HG03575 (cell line): ENCODE measurements around the gene DDC.
"Not testable (repeated sequence)": the region's sequence is repeated elsewhere in the genome, so short reads cannot be mapped to it uniquely, and the experiment has no call there.

Experiments
- ATAC-seq: cut with Tn5 transposase; IDR thresholded peaks from one replicate; pipeline ENCODE4 v1.9.1; 2021; ENCODE audit not compliant: unreplicated experiment, insufficient number of reproducible peaks, low FRiP score; ENCODE audit errors: extremely low read depth

The DDC gene

DNA sequence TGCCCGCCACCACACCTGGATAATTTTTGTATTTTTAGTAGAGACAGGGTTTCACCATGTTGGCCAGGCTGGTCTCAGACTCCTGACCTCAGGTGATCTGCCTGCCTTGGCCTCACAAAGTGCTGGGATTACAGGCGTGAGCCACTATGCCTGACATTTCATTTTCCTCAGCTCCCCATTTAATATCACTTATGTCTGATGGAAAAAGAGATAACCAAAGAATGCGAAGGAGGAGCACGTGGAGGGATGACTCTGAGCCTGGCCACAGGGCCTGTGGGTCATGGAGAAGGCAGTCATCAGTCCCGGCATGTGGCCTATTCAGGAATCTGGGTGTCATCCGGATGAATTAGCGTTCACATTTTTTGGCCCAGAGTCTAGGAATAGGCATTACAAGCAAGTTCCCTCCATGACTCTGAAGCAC lies 29.9 kb downstream of the DDC start:
- ATAC-seq, result not testable (repeated sequence)

DNA sequence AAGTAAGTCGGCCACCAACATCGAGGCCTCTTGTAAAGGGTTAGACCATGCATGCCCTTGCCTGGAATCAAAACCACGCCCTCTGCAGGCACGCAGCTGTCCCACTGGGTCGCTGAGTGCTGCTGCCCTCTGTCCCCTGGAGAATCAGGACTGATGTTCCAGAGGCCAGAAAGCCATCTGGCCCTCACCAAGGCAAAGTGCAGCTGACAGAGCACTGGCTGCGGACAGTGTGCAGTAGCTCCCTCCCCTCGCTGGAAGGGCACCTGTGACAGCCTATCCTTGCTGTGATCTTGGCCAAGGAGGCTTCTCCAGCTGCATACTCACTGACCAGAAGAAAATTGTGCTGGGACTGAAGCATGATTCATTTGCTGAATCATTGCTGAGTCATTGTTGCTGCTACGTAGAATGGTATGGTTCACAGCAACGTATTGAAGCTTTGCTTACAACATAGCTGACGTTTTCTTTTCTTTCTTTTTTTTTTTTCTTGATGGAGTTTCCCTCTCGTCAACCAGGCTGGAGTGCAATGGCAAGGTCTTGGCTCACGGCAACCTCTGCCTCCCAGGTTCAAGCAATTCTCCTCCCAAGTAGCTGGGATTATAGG lies 30.4 kb downstream of the DDC start:
- no peak for ATAC-seq

DNA sequence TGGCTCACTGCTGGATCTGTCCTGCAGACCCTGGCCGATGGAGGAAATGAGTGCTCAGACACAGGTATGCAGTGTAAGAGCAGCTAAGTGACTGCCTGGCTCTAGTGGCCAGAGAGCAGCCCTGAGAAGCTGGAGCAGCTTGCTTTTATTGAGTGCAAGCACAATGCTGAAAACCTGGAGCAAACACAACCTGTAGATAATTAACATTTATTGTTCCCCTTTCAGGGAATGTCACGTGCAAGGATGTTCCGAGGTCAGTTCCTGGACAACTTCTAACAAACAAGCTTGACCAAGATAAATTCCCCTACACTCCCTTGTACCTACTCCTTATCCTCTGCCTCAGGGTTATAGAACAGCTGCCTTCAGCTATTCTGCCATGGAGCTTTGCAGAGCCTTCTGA lies 31.3 kb downstream of the DDC start:
- no peak for ATAC-seq

DNA sequence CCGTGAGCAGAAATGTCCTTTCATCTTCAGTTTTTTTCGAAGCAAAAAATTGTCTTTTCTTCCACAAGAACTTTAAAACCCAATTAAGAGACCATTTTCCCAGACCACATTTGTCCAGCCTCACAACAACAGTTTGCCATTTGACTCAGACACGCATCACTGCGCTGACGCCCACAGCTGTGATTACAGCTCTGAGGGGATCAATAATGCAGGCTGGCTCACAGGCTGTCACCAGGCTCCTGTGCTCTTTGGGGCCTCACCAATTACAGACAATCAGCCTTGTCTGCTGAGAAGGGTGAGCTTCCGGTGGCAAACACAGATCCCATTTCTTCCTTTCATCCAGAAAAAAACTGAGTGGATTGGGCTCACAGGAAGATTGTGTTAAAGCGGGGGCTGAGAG lies 33.3 kb downstream of the DDC start:
- no peak for ATAC-seq

GRCh38 chr7:50531401-50531911 lies 33.7 kb downstream of the DDC start:
- no peak for ATAC-seq

DNA sequence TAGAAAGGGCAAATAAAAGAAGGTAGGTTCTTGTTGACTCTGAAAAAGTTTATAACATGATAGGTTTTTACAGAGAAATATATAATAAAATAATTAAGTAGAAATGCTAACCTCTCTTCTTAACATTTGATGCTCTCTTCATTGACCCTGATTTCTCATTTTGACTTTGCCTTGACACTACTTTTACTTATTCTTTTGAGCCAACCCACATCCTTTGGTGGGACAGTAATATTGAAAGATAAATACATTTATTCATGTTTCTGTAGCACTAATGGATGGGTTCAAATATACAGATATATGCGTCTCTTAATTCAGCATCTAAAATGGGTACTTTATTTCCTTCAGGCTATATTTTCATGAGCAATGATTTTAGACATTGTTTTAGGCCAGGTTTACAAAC lies 34.4 kb downstream of the DDC start:
- ATAC-seq, result no peak

DNA sequence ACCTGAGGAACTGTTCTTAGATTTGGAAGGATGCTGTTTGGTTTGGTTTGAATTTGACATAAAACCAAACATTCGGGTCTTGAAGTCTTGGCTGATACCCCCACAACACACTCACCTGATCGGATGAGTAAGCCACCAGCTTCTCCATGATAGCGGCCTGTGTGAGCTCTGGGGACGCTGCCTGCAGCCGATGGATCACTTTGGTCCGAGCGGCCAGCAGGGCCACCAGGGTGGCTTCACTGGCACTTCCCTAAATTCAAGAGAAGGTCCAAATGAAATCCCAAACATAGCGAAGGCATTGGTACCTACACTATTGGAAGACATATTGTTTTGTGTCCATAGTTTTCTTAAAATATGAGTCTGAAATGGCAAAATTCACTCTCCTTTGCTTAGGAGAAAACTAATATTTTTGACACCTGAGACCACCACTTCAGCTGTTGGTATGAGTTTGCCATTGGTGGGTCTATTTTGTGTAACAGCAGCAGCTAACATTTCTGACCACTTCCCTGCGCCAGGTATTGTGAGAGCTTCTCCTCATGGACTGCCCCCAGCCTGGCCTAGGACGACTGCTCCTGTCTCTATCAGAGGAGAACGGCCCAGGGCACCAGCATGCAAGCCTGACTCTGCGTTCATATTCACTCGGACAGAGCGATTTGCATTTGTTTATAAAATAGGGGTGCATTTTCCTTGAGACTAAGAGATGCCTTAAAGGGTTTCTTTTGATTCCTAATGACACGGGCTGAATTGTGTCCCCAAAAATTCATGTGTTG lies 35.9 kb downstream of the DDC start:
- ATAC-seq, result no peak

GRCh38 chr7:50528266-50529092 lies 36.7 kb downstream of the DDC start:
- no peak for ATAC-seq

DNA sequence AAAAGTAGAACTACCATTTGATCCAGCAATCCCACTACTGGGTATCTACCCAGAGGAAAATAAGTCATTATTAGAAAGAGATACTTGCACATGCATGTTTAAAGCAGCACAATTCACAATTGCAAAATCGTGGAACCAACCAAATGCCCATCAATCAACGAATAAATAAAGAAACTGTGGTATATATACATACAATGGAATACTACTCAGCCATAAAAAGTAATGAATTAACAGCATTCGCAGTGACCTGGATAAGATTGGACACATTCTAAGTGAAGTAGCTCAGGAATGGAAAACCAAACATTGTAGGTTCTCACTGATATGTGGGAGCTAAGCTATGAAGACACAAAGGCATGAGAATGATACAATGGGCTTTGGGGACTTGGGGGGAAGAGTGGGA lies 45.9 kb downstream of the DDC start:
- ATAC-seq, result not testable (repeated sequence)

- no peak for ATAC-seq
Measured at GRCh38 chr7:50513166-50513871, 51.9 kb downstream of the DDC start.

GRCh38 chr7:50512384-50512783 lies 52.8 kb downstream of the DDC start:
- no peak for ATAC-seq

DNA sequence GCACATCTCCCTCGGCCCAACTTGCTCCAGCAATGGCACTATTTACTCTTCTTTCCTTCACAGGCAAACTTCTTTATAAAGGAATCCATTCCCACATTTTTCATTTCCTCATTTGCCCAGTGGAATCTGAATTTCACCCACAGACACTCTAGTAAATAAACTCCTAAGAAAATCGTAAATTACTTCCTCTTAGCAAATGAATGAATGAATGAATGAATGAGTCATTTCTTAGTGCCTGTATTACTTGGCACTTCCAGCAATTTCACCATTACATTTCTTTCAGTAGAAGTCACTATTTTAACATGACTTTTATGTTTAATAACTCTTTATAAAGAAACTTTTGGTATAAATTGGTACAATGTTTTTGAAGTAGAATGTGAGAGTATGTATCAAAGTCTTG lies 55.7 kb downstream of the DDC start:
- ATAC-seq, result no peak

GRCh38 chr7:50508471-50508943 lies 56.7 kb downstream of the DDC start:
- ATAC-seq, result no peak

DNA sequence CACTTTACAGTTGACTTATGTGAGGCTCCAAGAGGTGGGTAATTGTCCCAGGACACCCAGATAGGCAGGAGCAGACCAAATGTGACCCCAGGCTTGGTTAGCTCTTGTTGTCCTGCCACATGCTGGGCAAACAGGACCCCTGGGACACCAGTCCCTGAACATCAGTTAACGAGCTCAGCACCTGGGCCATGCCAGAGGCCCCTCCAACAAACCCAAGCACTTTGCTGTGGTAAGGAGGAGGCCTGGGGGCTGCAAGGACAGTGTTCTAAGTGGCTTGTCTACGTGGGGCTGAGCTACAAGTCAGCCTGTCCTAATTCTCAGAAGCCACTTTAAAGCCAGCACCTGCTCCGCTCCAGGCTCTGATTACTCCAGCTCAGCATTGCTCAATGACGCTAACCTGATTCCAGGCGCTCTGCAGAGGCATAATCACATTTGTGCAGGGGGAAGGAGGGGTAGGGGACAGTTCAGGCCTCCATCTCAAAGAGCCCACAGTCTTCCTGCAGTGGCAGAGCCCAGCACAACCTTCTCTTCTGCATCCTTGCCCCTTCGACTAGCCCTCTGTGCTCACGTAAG lies 57.2 kb downstream of the DDC start:
- ATAC-seq, result no peak

GRCh38 chr7:50505553-50506210 lies 59.5 kb downstream of the DDC start:
- ATAC-seq, result no peak

DNA sequence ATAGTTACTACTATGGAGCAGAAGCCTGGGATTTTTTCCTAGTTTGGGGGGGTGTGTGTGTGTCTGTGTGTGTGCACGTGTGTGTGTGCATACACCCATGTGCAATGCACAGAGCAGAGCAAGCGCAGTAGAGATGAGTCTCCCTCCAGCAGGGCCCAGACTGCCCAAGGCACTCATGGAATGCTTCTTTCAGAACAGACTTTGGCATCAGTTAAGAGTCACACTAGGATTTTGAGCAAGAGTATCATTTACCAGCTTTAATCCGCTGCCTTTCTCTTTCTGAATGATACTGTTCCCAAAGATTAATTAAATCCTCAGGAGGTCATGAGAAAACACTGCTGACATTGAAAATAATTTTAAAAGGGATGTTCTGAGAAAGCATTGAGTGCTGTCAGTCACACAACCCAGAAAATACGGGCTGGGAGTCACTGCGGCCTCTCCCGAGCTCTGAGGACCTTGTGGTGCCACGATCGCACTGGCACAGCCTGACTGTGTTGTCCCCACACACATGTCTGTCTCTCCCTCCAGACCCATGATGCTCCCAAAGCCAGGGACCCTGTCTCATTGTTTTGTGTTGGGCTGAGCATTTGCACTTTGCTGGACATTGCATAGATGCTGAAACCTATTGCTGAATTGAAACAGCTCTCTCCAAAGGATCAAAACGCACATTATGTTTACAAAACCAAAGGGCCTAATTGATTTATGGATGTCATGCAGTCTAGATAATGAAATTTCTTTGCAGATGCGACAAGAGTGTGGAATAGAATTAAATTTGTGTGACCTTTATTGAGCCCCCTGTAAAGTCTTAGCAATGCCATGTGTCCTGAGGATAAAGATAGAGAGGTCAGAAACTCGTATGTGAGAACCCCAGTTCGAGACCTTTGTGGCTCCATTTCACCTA lies 60.3 kb downstream of the DDC start:
- no peak for ATAC-seq

DNA sequence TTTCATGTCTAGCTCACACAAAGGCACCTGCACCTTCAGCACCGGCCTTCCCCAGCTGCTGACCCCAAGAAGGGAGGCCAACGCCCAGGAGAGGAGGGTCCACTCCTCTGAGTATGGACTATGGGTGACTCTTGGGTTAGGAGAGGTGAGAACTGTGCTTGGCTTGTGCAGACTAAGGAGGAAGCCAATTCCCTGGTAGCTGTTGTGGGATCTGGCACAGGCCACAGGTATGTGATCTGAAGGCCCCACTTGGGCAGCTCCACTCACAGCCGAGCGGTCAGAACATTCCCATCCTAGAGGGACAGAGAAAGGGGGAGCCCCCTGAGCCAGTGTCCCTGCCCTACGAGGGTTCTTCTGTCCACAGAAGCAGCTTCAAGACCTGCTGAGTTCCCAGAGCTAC lies 62.3 kb downstream of the DDC start:
- ATAC-seq, result no peak
